Measurements from ENCODE around the gene MTR. TPM values are rescaled to one million over a fixed set of nuclear protein-coding genes. Genes with fewer than 3 reads are reported as not detected.

Gene MTR
- total and polyA plus RNA-seq, 9 of the 15 experiments (the other 6 are each of a cell fraction or from before 2014, with no cell fraction given), result 3.4 to 44.3 (median 20.3) TPM

- TF ChIP-seq TCF15 (CRISPR knock-in tag; IDR thresholded peaks at IDR 0.05), result no peak
- no peak for TF ChIP-seq BMI1 (IDR thresholded peaks at IDR 0.05; ENCODE audit: low read length)
- TF ChIP-seq TEAD4 (IDR thresholded peaks at IDR 0.05; ENCODE audit: low read length), result peak; percentile 100
- no peak for TF ChIP-seq TEAD4 (CRISPR knock-in tag; IDR thresholded peaks at IDR 0.05; ENCODE audit: borderline replicate concordance)
- no peak for TF ChIP-seq JUNB (CRISPR knock-in tag; conservative IDR thresholded peaks at IDR 0.05)
- no peak for TF ChIP-seq NFIX (CRISPR knock-in tag; IDR thresholded peaks at IDR 0.05; ENCODE audit: low read depth)
- no peak for TF ChIP-seq MLLT1 (IDR thresholded peaks at IDR 0.05)
- peak in 1 of 3 experiments; percentile 69; a peak in 2 of 6 replicates for TF ChIP-seq ZBTB11 (CRISPR knock-in tag; IDR thresholded peaks at IDR 0.05)
- TF ChIP-seq RBFOX2 (IDR thresholded peaks at IDR 0.05; ENCODE audit: low read depth, low read length), result no peak
- TF ChIP-seq ZFX (CRISPR knock-in tag; IDR thresholded peaks at IDR 0.05), result no peak
- no peak for TF ChIP-seq CEBPB (tag; IDR thresholded peaks at IDR 0.05)
- TF ChIP-seq SMAD4 (CRISPR knock-in tag; conservative IDR thresholded peaks at IDR 0.05), result peak; percentile 94
- TF ChIP-seq ZNF408 (CRISPR knock-in tag; IDR thresholded peaks at IDR 0.05; ENCODE audit: low read depth), result no peak
- TF ChIP-seq ZNF212 (CRISPR knock-in tag; IDR thresholded peaks at IDR 0.05), result no peak
- no peak for TF ChIP-seq ETV5 (CRISPR knock-in tag; IDR thresholded peaks at IDR 0.05; ENCODE audit: low read depth)
- TF ChIP-seq CBX1 (IDR thresholded peaks at IDR 0.05; ENCODE audit: low read depth), result no peak
- TF ChIP-seq ELF2 (CRISPR knock-in tag; IDR thresholded peaks at IDR 0.05), result no peak
- no peak for TF ChIP-seq ZFP36 (IDR thresholded peaks at IDR 0.05; ENCODE audit: low read depth, low read length, partially characterized antibody)
- TF ChIP-seq EWSR1 (IDR thresholded peaks at IDR 0.05; ENCODE audit: borderline replicate concordance, low read depth, partially characterized antibody), result no peak
- TF ChIP-seq PTTG1 (tag; IDR thresholded peaks at IDR 0.05; ENCODE audit: low read depth), result no peak
- no peak for TF ChIP-seq E2F3 (CRISPR knock-in tag; IDR thresholded peaks at IDR 0.05)
- no peak for TF ChIP-seq TCFL5 (CRISPR knock-in tag; conservative IDR thresholded peaks at IDR 0.05)
- TF ChIP-seq ZBTB17 (CRISPR knock-in tag; IDR thresholded peaks at IDR 0.05), result peak; percentile 49; the same call in 1 of the 2 replicates
- TF ChIP-seq ZNF324 (CRISPR knock-in tag; IDR thresholded peaks at IDR 0.05), result no peak
- TF ChIP-seq XRCC5 (IDR thresholded peaks at IDR 0.05; ENCODE audit: low read depth, low read length), result no peak
- no peak for TF ChIP-seq IFI16 (CRISPR knock-in tag; IDR thresholded peaks at IDR 0.05)
Observed at GRCh38 chr1:236913371-236914037, 118.4 kb downstream of the MTR start (continued).

Measured in K562 (cell line).